LNCaP clone FGC (cell line): ENCODE results near the gene NRP1.

Experiments used
- DNase-seq: peaks from one replicate; pipeline ENCODE4 v3.0.0-alpha.2; 2011; ENCODE audit warnings: low read depth
- H3K4me3 ChIP-seq: 2 replicates; pipeline ENCODE4 v1.5.1; 2011; ENCODE audit warnings: mild to moderate bottlenecking, low read depth, low read length, control low read depth
- CTCF ChIP-seq: IDR thresholded peaks from 2 replicates; pipeline ENCODE4 v1.5.1; 2012; ENCODE audit warnings: mild to moderate bottlenecking; ENCODE audit not compliant: control insufficient read depth, insufficient read depth; ENCODE audit errors: extremely low read depth

Gene NRP1

GRCh38 chr10:33293531-33294170 lies 40.8 kb downstream of the NRP1 start:
- TF ChIP-seq CTCF: no peak
- H3K4me3 ChIP-seq: no peak overlapping the region
- no peak for DNase-seq

- no peak for TF ChIP-seq CTCF
- no peak overlapping the region for H3K4me3 ChIP-seq
- DNase-seq: no peak
Observed at GRCh38 chr10:33293076-33293475, 41.4 kb downstream of the NRP1 start.

GRCh38 chr10:33291053-33291592 lies 43.3 kb downstream of the NRP1 start:
- TF ChIP-seq CTCF: no peak
- no peak overlapping the region for H3K4me3 ChIP-seq
- no peak for DNase-seq

- no peak for TF ChIP-seq CTCF
- DNase-seq: no peak
- no peak overlapping the region for H3K4me3 ChIP-seq
Observed at GRCh38 chr10:33290321-33291052, 44.0 kb downstream of the NRP1 start.

- no peak for TF ChIP-seq CTCF
- DNase-seq: no peak
- no peak overlapping the region for H3K4me3 ChIP-seq
Observed at GRCh38 chr10:33289776-33290175, 44.7 kb downstream of the NRP1 start.

- DNase-seq: no peak
- TF ChIP-seq CTCF: no peak
- H3K4me3 ChIP-seq: no peak overlapping the region
Observed at GRCh38 chr10:33288127-33288526, 46.3 kb downstream of the NRP1 start.
